Measurements from ENCODE around the gene RALGDS. TPM values are rescaled to one million over a fixed set of nuclear protein-coding genes. Genes with fewer than 3 reads are reported as not detected.
"Not testable (repeated sequence)": the region's sequence is repeated elsewhere in the genome, so short reads cannot be mapped to it uniquely, and the experiment has no call there.

RALGDS gene
- total RNA-seq, 2 donors from 2014 or later: 28.0 to 30.7 TPM

DNA sequence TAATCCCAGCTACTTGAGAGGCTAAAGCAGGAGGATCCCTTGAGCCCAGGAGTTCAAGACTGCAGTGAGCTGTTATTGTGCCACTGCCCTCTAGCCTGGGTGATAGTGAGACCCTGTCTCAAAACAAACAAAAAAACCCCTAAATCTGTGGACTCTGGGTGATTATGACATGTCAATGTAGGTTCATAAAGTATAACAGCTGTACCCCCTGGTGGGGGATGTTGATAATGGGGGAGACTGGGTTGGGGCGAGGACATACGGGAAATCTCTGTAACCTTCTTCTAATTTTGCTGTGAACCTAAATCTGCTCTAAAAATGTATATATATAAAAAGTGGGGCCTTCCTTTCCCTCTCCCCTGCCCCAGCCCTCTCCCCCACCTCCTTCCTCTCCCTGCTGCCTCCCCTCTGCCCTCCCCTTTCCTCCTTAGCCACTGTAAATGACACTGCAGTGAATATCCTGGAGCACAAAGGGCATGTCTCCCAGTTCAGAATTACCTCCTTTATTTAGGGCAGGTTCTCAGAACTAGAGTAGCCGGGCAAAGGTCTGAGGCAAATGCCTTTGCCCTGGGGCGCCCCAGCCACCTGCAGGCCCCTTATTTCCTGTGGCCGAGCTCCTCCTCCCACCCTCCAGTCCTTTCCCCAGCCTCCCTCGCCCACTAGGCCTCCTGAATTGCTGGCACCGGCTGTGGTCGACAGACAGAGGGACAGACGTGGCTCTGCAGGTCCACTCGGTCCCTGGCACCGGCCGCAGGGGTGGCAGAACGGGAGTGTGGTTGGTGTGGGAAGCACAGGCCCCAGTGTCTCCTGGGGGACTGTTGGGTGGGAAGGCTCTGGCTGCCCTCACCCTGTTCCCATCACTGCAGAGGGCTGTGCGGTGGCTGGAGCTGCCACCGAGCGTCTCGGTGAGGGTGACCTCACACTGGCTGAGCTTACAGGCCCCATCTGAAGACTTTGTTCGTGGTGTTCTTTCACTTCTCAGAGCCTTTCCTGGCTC is 40.0 kb downstream of the RALGDS start:
- H3K36me3 Mint-ChIP-seq (ENCODE audit: low read depth); H3K27ac Mint-ChIP-seq; H3K36me3 ChIP-seq (ENCODE audit: control insufficient read depth, insufficient read depth, low read length); H3K4me3 Mint-ChIP-seq; H3K27me3 ChIP-seq (ENCODE audit: control insufficient read depth, insufficient read depth, low read length, poor library complexity, severe bottlenecking); H3K4me1 Mint-ChIP-seq; H3K4me1 ChIP-seq (ENCODE audit: control insufficient read depth, insufficient read depth, low read length); H3K4me3 ChIP-seq (ENCODE audit: low read length); H3K9me3 Mint-ChIP-seq; H3K9ac ChIP-seq (ENCODE audit: extremely low read depth, low read length, poor library complexity, severe bottlenecking); H3K9me3 ChIP-seq (ENCODE audit: control insufficient read depth, low read length); H3K27ac ChIP-seq (ENCODE audit: low read depth, low read length); DNase-seq: not testable (repeated sequence)
- H3K27me3 Mint-ChIP-seq (ENCODE audit: insufficient read depth): peaks cover 13% of the 10 kb centered on the region
- TF ChIP-seq, protein P1, sequence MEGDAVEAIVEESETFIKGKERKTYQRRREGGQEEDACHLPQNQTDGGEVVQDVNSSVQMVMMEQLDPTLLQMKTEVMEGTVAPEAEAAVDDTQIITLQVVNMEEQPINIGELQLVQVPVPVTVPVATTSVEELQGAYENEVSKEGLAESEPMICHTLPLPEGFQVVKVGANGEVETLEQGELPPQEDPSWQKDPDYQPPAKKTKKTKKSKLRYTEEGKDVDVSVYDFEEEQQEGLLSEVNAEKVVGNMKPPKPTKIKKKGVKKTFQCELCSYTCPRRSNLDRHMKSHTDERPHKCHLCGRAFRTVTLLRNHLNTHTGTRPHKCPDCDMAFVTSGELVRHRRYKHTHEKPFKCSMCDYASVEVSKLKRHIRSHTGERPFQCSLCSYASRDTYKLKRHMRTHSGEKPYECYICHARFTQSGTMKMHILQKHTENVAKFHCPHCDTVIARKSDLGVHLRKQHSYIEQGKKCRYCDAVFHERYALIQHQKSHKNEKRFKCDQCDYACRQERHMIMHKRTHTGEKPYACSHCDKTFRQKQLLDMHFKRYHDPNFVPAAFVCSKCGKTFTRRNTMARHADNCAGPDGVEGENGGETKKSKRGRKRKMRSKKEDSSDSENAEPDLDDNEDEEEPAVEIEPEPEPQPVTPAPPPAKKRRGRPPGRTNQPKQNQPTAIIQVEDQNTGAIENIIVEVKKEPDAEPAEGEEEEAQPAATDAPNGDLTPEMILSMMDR (conservative IDR thresholded peaks at IDR 0.05): peak; percentile 16
- 93% methylated on average over 4 to 6 of the region's 18 CpGs for WGBS, 2 experiments (ENCODE audit: insufficient coverage in 1 of 2, insufficient read length in 1 of 2)

DNA sequence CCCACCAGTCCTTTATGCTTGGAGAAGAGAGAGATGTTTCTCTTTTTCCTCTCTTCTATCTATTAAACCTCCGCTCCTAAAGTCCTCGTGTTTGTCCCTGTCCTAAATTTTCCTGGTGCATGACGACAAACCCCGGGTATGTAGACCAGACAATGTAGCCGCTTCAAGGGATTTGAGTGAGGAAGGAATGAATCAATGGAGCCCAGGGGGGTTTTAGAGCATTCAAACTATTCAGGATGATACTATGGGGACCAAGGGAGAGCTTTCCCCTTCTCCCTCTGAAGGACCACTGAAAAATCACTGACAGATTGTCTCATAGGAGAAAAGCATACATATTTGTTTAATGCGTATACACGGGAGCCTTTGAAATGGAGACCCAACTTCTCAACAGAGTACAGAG is 40.9 kb downstream of the RALGDS start:
- Mint-ChIP-seq H3K27me3 (ENCODE audit: insufficient read depth) (peaks cover 15% of the 10 kb centered on the region), H3K36me3 (ENCODE audit: low read depth) (no peaks in the 10 kb centered on the region), H3K4me1 (no peaks in the 10 kb centered on the region), H3K4me3 (no peak overlapping the region), H3K9me3 (no peaks in the 10 kb centered on the region), H3K27ac (no peak overlapping the region)
- no peaks in the 10 kb centered on the region for H3K27me3 ChIP-seq (ENCODE audit: control insufficient read depth, insufficient read depth, low read length, poor library complexity, severe bottlenecking)
- TF ChIP-seq, protein P1 (conservative IDR thresholded peaks at IDR 0.05): no peak
- no peak overlapping the region for H3K4me3 ChIP-seq (ENCODE audit: low read length)
- no peak overlapping the region for H3K27ac ChIP-seq (ENCODE audit: low read depth, low read length)
- H3K36me3 ChIP-seq (ENCODE audit: control insufficient read depth, insufficient read depth, low read length): no peaks in the 10 kb centered on the region
- no peaks in the 10 kb centered on the region for H3K9me3 ChIP-seq (ENCODE audit: control insufficient read depth, low read length)
- no peaks in the 10 kb centered on the region for H3K4me1 ChIP-seq (ENCODE audit: control insufficient read depth, insufficient read depth, low read length)
- no peak overlapping the region for H3K9ac ChIP-seq (ENCODE audit: extremely low read depth, low read length, poor library complexity, severe bottlenecking)
- 78 to 96% methylated on average over 4 to 7 of the region's 7 CpGs for WGBS, 2 experiments (ENCODE audit: insufficient coverage in 1 of 2, insufficient read length in 1 of 2)
- no peak for DNase-seq

DNA sequence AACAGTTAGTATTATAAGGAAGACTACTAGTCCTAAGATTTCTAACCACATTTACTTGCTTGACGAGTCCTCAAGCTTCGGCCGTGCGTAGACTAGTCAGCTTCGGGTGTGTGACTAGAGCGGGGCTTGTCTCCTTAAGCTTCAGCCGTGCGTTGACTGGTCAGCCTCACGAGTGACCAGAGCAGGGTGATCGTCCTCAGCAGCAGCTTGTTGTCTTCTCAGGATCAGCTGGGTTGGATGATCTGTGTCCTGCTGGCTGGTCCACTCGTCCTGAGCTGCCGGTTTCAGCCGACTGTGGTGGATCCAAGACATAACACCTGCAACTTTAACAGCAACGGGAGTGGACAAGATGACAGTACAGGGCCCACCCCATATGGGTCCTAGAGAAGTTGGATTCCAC is 42.6 kb downstream of the RALGDS start:
- Mint-ChIP-seq H3K27ac (peak overlapping the region; percentile 58), H3K4me1 (no peaks in the 10 kb centered on the region), H3K36me3 (ENCODE audit: low read depth) (no peaks in the 10 kb centered on the region), H3K4me3 (no peak overlapping the region), H3K9me3 (no peaks in the 10 kb centered on the region), H3K27me3 (ENCODE audit: insufficient read depth) (peaks cover 15% of the 10 kb centered on the region)
- Histone ChIP-seq H3K9me3 (ENCODE audit: control insufficient read depth, low read length) (no peaks in the 10 kb centered on the region), H3K4me1 (ENCODE audit: control insufficient read depth, insufficient read depth, low read length) (no peaks in the 10 kb centered on the region), H3K27ac (ENCODE audit: low read depth, low read length) (no peak overlapping the region), H3K27me3 (ENCODE audit: control insufficient read depth, insufficient read depth, low read length, poor library complexity, severe bottlenecking) (no peaks in the 10 kb centered on the region), H3K4me3 (ENCODE audit: low read length) (no peak overlapping the region), H3K36me3 (ENCODE audit: control insufficient read depth, insufficient read depth, low read length) (no peaks in the 10 kb centered on the region), H3K9ac (ENCODE audit: extremely low read depth, low read length, poor library complexity, severe bottlenecking) (no peak overlapping the region)
- WGBS, 2 experiments (ENCODE audit: insufficient coverage in 1 of 2, insufficient read length in 1 of 2): 93 to 96% methylated on average over 13 to 14 of the region's 14 CpGs
- DNase-seq: peak; percentile 38
- TF ChIP-seq, protein P1 (conservative IDR thresholded peaks at IDR 0.05): no peak
